Liver (tissue), 3 donors: ENCODE results near the gene DIAPH3.

Source experiments
- CTCF ChIP-seq: fragments of 150-350 bp; IDR thresholded peaks from 2 replicates; pipeline ENCODE4 v1.5.1; 2017; ENCODE audit warnings: improper control_type of control experiment, low read depth, low read length; ENCODE audit not compliant: missing input control
- FOXA1 ChIP-seq: IDR thresholded peaks from 2 replicates; pipeline ENCODE4 v1.6.1; 2016; ENCODE audit warnings: antibody characterized with exemption
- GABPA ChIP-seq, 2 donors: IDR thresholded peaks in 1 of 2; conservative IDR thresholded peaks in 1 of 2; 2 replicates each; pipeline ENCODE4 v1.6.1; 2016; ENCODE audit warnings: antibody characterized with exemption in 2 of 2, mild to moderate bottlenecking in 1 of 2, moderate library complexity in 1 of 2
- TAF1 ChIP-seq: conservative IDR thresholded peaks from 2 replicates; pipeline ENCODE4 v1.6.1; 2016; ENCODE audit warnings: antibody characterized with exemption, mild to moderate bottlenecking
- YY1 ChIP-seq: IDR thresholded peaks from 2 replicates; pipeline ENCODE4 v1.6.1; 2016; ENCODE audit warnings: antibody characterized with exemption, mild to moderate bottlenecking
- TF ChIP-seq, protein P1 (sequence below): IDR thresholded peaks from 2 replicates; pipeline ENCODE4 v1.6.1; 2016; ENCODE audit warnings: antibody characterized with exemption, mild to moderate bottlenecking
- donor health status: healthy.
- donor health status: healthy.

DNA sequence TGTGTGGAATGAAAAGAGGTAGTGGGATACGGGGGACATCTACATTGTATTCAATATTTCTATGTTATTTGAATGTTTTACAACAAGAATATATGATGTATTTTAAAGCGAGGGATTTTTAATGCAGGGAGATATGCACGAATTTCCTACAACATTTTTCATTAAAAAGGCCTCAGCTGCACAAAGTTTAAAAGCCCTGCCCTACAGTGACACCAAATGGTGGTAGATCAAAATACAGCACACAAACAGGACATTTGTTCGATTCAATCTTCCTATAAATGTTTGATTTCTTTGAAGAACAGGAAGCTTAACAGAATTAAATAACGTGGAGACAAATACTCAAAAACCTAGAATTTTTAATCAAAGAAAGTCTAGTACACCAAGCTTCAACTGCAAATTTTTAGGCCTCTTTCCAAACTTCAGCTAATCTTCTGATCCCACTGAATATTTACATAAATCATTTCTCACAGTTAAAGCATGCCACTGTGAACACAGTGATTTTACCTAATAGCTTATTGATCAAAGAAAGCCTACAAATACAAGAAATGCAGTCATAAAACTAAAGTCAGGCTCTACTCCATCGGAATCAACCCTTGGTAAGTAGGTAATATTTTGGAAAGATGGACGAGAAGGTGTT, 257.2 kb downstream of the DIAPH3 start:
- TF ChIP-seq CTCF, result peak; percentile 37
- no peak for TF ChIP-seq GABPA (IDR thresholded peaks at IDR 0.05 in 1 of 2, conservative IDR thresholded peaks at IDR 0.05 in 1 of 2)
- TF ChIP-seq, protein P1, sequence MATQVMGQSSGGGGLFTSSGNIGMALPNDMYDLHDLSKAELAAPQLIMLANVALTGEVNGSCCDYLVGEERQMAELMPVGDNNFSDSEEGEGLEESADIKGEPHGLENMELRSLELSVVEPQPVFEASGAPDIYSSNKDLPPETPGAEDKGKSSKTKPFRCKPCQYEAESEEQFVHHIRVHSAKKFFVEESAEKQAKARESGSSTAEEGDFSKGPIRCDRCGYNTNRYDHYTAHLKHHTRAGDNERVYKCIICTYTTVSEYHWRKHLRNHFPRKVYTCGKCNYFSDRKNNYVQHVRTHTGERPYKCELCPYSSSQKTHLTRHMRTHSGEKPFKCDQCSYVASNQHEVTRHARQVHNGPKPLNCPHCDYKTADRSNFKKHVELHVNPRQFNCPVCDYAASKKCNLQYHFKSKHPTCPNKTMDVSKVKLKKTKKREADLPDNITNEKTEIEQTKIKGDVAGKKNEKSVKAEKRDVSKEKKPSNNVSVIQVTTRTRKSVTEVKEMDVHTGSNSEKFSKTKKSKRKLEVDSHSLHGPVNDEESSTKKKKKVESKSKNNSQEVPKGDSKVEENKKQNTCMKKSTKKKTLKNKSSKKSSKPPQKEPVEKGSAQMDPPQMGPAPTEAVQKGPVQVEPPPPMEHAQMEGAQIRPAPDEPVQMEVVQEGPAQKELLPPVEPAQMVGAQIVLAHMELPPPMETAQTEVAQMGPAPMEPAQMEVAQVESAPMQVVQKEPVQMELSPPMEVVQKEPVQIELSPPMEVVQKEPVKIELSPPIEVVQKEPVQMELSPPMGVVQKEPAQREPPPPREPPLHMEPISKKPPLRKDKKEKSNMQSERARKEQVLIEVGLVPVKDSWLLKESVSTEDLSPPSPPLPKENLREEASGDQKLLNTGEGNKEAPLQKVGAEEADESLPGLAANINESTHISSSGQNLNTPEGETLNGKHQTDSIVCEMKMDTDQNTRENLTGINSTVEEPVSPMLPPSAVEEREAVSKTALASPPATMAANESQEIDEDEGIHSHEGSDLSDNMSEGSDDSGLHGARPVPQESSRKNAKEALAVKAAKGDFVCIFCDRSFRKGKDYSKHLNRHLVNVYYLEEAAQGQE, result no peak
- no peak for TF ChIP-seq YY1
- TF ChIP-seq TAF1, result no peak
- no peak for TF ChIP-seq FOXA1
